IMR-90 (cell line): ENCODE results near the gene ARID4B. TPM values are rescaled to one million over a fixed set of nuclear protein-coding genes. Genes with fewer than 3 reads are reported as not detected.

Experiments
- ATAC-seq: fragments of 200-7000 bp; cut with Tn5 transposase; 2 replicates; pipeline ENCODE4 v1.9.1; 2020; ENCODE audit warnings: low read depth, mild to moderate bottlenecking, moderate library complexity
- BruUV-seq: library from RNA; stranded (reverse); fragments of 400-500 nt; replicated peaks from 2 replicates; lab custom pipeline; 2021; lab: Mats Ljungman, UMichigan
- CTCF ChIA-PET: fragments of 300-600 bp; formaldehyde crosslinking; extraction: SDS; loops from one replicate; lab custom pipeline; 2021; ENCODE audit warnings: antibody characterized with exemption; lab: Yijun Ruan, JAX
- POLR2A ChIA-PET: fragments of 300-600 bp; sonication (Branson Sonifier 250); formaldehyde crosslinking; loops from one replicate; lab custom pipeline; 2022; ENCODE audit warnings: antibody characterized with exemption; ENCODE audit not compliant: unreplicated experiment; lab: Charles Lee
- DNase-seq: peaks from one replicate; pipeline ENCODE4 v3.0.0; 2013
- H2AFZ ChIP-seq: replicated peaks from 2 replicates; pipeline ENCODE3; 2013; ENCODE audit warnings: low read length, mild to moderate bottlenecking; ENCODE audit not compliant: poor library complexity
- H2AK5ac ChIP-seq: 2 replicates; pipeline ENCODE4 v1.6.1; 2013; ENCODE audit warnings: low read depth, low read length, inconsistent platforms
- H2AK9ac ChIP-seq: replicated peaks from 2 replicates; pipeline ENCODE3; 2013; ENCODE audit warnings: mild to moderate bottlenecking, low read depth, low read length, moderate library complexity; ENCODE audit not compliant: poor library complexity
- H2BK120ac ChIP-seq: 2 replicates; pipeline ENCODE4 v1.6.1; 2013; ENCODE audit warnings: low read depth, low read length, inconsistent platforms
- H2BK15ac ChIP-seq: 3 replicates; pipeline ENCODE4 v1.6.1; 2013; ENCODE audit warnings: low read depth, low read length, inconsistent platforms
- H2BK20ac ChIP-seq: 2 replicates; pipeline ENCODE4 v1.6.1; 2013; ENCODE audit warnings: low read depth, mild to moderate bottlenecking, inconsistent platforms, low read length, moderate library complexity
- H2BK5ac ChIP-seq: 2 replicates; pipeline ENCODE4 v1.6.1; 2013; ENCODE audit warnings: mild to moderate bottlenecking, low read depth, low read length, inconsistent platforms; ENCODE audit not compliant: poor library complexity, severe bottlenecking
- H3K14ac ChIP-seq: replicated peaks from 2 replicates; pipeline ENCODE4 v1.6.1; 2013; ENCODE audit warnings: low read depth, low read length, inconsistent platforms
- H3K18ac ChIP-seq: 2 replicates; pipeline ENCODE4 v1.6.1; 2013; ENCODE audit warnings: low read depth, low read length, control low read depth
- H3K23ac ChIP-seq: 2 replicates; pipeline ENCODE4 v1.6.1; 2013; ENCODE audit warnings: low read depth, low read length, inconsistent platforms
- H3K27ac ChIP-seq: 2 replicates; pipeline ENCODE4 v1.5.1; 2013; ENCODE audit warnings: mild to moderate bottlenecking, control low read depth, low read length; ENCODE audit not compliant: insufficient read depth
- H3K27me3 ChIP-seq: 2 replicates; pipeline ENCODE4 v1.6.1; 2013; ENCODE audit warnings: low read length; ENCODE audit not compliant: control insufficient read depth, insufficient read depth
- H3K36me3 ChIP-seq: 2 replicates; pipeline ENCODE4 v1.6.1; 2013; ENCODE audit warnings: low read length, mixed read lengths; ENCODE audit not compliant: control insufficient read depth, insufficient read depth
- H3K4ac ChIP-seq: 2 replicates; pipeline ENCODE4 v1.6.1; 2013; ENCODE audit warnings: low read depth, low read length, inconsistent platforms
- H3K4me1 ChIP-seq: 2 replicates; pipeline ENCODE4 v1.6.1; 2013; ENCODE audit warnings: low read length, mixed read lengths; ENCODE audit not compliant: control insufficient read depth, insufficient read depth
- H3K4me2 ChIP-seq: 2 replicates; pipeline ENCODE4 v1.6.1; 2013; ENCODE audit warnings: low read depth, mild to moderate bottlenecking, control low read depth, low read length, moderate library complexity
- H3K4me3 ChIP-seq: 2 replicates; pipeline ENCODE4 v1.5.1; 2013; ENCODE audit warnings: low read depth, mild to moderate bottlenecking, control low read depth, low read length, moderate library complexity; ENCODE audit not compliant: insufficient read depth
- H3K56ac ChIP-seq: 2 replicates; pipeline ENCODE4 v1.6.1; 2013; ENCODE audit warnings: low read length, inconsistent platforms; ENCODE audit not compliant: insufficient read depth; ENCODE audit errors: extremely low read depth
- H3K79me1 ChIP-seq, 2 experiments: 2 replicates each; pipeline ENCODE4 v1.6.1; 2013; ENCODE audit warnings: low read length in 2 of 2, inconsistent platforms in 1 of 2, low read depth in 1 of 2
- H3K9ac ChIP-seq: 2 replicates; pipeline ENCODE4 v1.6.1; 2013; ENCODE audit warnings: low read depth, low read length, control low read depth
- H3K9me1 ChIP-seq: 2 replicates; pipeline ENCODE4 v1.6.1; 2013; ENCODE audit warnings: low read length, inconsistent platforms; ENCODE audit not compliant: insufficient read depth
- H3K9me3 ChIP-seq: 2 replicates; pipeline ENCODE4 v1.6.1; 2013; ENCODE audit warnings: low read length; ENCODE audit not compliant: control insufficient read depth, insufficient read depth
- H4K20me1 ChIP-seq: 2 replicates; pipeline ENCODE4 v1.6.1; 2013; ENCODE audit warnings: low read length, inconsistent platforms; ENCODE audit not compliant: insufficient read depth
- H4K5ac ChIP-seq: 2 replicates; pipeline ENCODE4 v1.6.1; 2013; ENCODE audit warnings: mild to moderate bottlenecking, low read depth, low read length, control low read depth
- H4K8ac ChIP-seq, 2 experiments: 2 replicates each; pipeline ENCODE4 v1.6.1; 2013; ENCODE audit warnings: low read depth in 2 of 2, low read length in 2 of 2, control low read depth in 1 of 2, inconsistent platforms in 1 of 2
- H4K91ac ChIP-seq: 2 replicates; pipeline ENCODE4 v1.6.1; 2013; ENCODE audit warnings: low read depth, low read length, inconsistent platforms; ENCODE audit not compliant: insufficient read depth
- BHLHE40 ChIP-seq: fragments of 150-350 bp; IDR thresholded peaks from 2 replicates; pipeline ENCODE4 v1.6.1; 2016; ENCODE audit warnings: mild to moderate bottlenecking, low read depth, low read length
- CEBPB ChIP-seq: IDR thresholded peaks from 2 replicates; pipeline ENCODE4 v1.6.1; 2012; ENCODE audit warnings: low read depth, low read length, improper control_type of control experiment
- FOS ChIP-seq: fragments of 150-350 bp; IDR thresholded peaks from 2 replicates; pipeline ENCODE4 v1.6.1; 2016; ENCODE audit warnings: low read depth, low read length
- MAFK ChIP-seq: IDR thresholded peaks from 2 replicates; pipeline ENCODE4 v1.6.1; 2012; ENCODE audit warnings: low read depth, low read length, improper control_type of control experiment
- MAZ ChIP-seq: IDR thresholded peaks from 2 replicates; pipeline ENCODE4 v1.6.1; 2012; ENCODE audit warnings: low read depth, mild to moderate bottlenecking, low read length, improper control_type of control experiment, moderate library complexity, borderline replicate concordance
- MXI1 ChIP-seq: IDR thresholded peaks from 2 replicates; pipeline ENCODE4 v1.6.1; 2012; ENCODE audit warnings: low read depth, mild to moderate bottlenecking, low read length, moderate library complexity, borderline replicate concordance
- NFE2L2 ChIP-seq: fragments of 150-350 bp; IDR thresholded peaks from 2 replicates; pipeline ENCODE4 v1.6.1; 2016; ENCODE audit warnings: low read depth, mild to moderate bottlenecking, low read length
- POLR2A ChIP-seq: IDR thresholded peaks from 2 replicates; pipeline ENCODE4 v1.6.1; 2012; ENCODE audit warnings: mild to moderate bottlenecking, low read depth, low read length
- RAD21 ChIP-seq: IDR thresholded peaks from 2 replicates; pipeline ENCODE4 v1.6.1; 2012; ENCODE audit warnings: low read length, improper control_type of control experiment
- RCOR1 ChIP-seq: IDR thresholded peaks from 2 replicates; pipeline ENCODE4 v1.6.1; 2012; ENCODE audit warnings: mild to moderate bottlenecking, low read length, improper control_type of control experiment; ENCODE audit not compliant: insufficient replicate concordance
- RFX5 ChIP-seq: IDR thresholded peaks from 2 replicates; pipeline ENCODE4 v1.8.0; 2012; ENCODE audit warnings: low read depth, mild to moderate bottlenecking, low read length, moderate library complexity
- WGBS, 2 experiments: methylation state at CpG; one replicate each; pipeline versions ENCODE4 v1.1.5 to v1.1.7; 2013; ENCODE audit warnings: missing lambda C conversion rate in 2 of 2; ENCODE audit not compliant: insufficient read length in 1 of 2; ENCODE audit errors: extremely low coverage in 2 of 2; 5-methylcytosine and 5-hydroxymethylcytosine counted together
- dilution Hi-C: fragments of 300-500 bp; cut with HindIII; formaldehyde crosslinking; loops from one replicate; pipeline ENCODE4 v1.14.3; 2018; ENCODE audit warnings: low sequenced_read_pairs; ENCODE audit not compliant: unreplicated experiment
- in situ Hi-C: fragments of 300-500 bp; cut with MboI; formaldehyde crosslinking; loops from 3 replicates; pipeline ENCODE4 v1.14.3; 2019; ENCODE audit warnings: low sequenced_read_pairs, inconsistent platforms, mixed read lengths
- intact Hi-C: fragments of 100-400 bp; cut with micrococcal nuclease; formaldehyde crosslinking; loops from 2 replicates; pipeline ENCODE4 v1.10.0; 2022
- polyA plus RNA-seq, 3 experiments: library from polyadenylated mRNA; depleted of rRNA; stranded (reverse); fragments of >200 nt; gene quantifications; 2 replicates each; pipeline ENCODE4 v1.2.3, GENCODE V29; 2012; ENCODE audit warnings: low replicate concordance in 1 of 3
- total RNA-seq: library from RNA; depleted of rRNA; stranded (reverse); fragments of >200 nt; gene quantifications from 2 replicates; pipeline ENCODE4 v1.2.3, GENCODE V29; 2012
- TF ChIP-seq, protein P1 (sequence below): fragments of 150-350 bp; IDR thresholded peaks from 2 replicates; pipeline ENCODE4 v1.6.1; 2016; ENCODE audit warnings: low read depth, mild to moderate bottlenecking, low read length, moderate library complexity, borderline replicate concordance
- TF ChIP-seq, protein P2 (sequence below): conservative IDR thresholded peaks from 2 replicates; pipeline ENCODE4 v1.5.1; 2012; ENCODE audit warnings: mild to moderate bottlenecking, low read depth, low read length, improper control_type of control experiment
- TF ChIP-seq, protein P3 (sequence below): fragments of 150-350 bp; IDR thresholded peaks from 2 replicates; pipeline ENCODE4 v1.6.1; 2017; ENCODE audit warnings: mild to moderate bottlenecking, antibody characterized with exemption, low read length, low read depth

ARID4B gene
- total and polyA plus RNA-seq, 2 of the 4 experiments (the other 2 are of a cell fraction), result 8.5 to 16.0 TPM

DNA sequence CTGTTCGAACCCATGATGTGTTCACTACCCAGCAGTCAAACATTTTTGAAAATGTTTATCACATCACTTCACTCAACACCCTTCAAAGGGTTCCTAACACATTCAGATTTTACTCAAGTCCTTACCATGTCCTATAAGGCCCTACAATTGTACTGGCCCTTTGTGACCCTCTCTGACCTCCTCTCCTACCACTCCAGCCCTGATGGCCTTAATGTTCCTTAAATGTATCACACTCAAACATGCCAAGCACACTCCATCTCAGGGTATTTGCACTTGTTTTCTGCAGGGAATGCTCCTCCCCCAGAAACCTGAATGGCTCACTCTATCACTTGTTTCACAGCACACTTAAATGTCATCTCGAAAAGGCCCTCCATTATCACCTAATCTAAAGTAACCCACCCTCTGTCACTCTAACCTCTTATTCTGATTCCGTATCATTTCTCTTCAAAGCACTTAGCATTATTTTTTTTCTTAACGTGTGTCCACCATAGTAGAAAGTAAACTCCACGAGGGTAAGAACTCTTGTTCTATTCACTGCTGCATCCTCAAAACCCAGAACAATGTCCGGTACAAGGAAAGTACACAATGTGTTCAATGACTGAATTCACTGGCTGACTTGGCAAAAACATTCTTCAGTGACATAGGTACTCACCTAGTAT lies 7.3 kb downstream of the ARID4B start:
- Histone ChIP-seq H3K9me1 (peaks cover 8% of the 10 kb centered on the region), H3K4me1 (no peaks in the 10 kb centered on the region), H2BK20ac (no peak overlapping the region), H2BK5ac (no peak overlapping the region), H3K18ac (no peak overlapping the region), H4K5ac (no peak overlapping the region), H3K9me3 (no peaks in the 10 kb centered on the region), H3K23ac (peak overlapping the region; percentile 29; the same call in 1 of the 2 replicates), H3K9ac (no peak overlapping the region), H2BK15ac (no peak overlapping the region), H2AK5ac (no peak overlapping the region), H3K27me3 (no peaks in the 10 kb centered on the region), H2BK120ac (no peak overlapping the region), H3K79me1 (peaks cover 0 to 56% of the 10 kb centered on the region in 2 experiments; a peak in 2 of 4 replicates), H3K4me2 (no peak overlapping the region), H4K91ac (no peak overlapping the region), H3K36me3 (peaks cover 8% of the 10 kb centered on the region), H3K56ac (no peak overlapping the region), H4K20me1 (peaks cover 92% of the 10 kb centered on the region), H3K4me3 (no peak overlapping the region), H2AK9ac (no peak overlapping the region), H3K14ac (no peak overlapping the region), H4K8ac (no peak overlapping the region), H3K4ac (no peak overlapping the region), H2AFZ (no peak overlapping the region), H3K27ac (no peak overlapping the region)
- WGBS, 2 experiments, result 88% methylated on average over 6 of the region's 6 CpGs; no CpG with 5 or more reads in 1 of the 2 experiments
- ChIA-PET POLR2A (no interaction called here), CTCF (no interaction called here)
- TF ChIP-seq, protein P1, sequence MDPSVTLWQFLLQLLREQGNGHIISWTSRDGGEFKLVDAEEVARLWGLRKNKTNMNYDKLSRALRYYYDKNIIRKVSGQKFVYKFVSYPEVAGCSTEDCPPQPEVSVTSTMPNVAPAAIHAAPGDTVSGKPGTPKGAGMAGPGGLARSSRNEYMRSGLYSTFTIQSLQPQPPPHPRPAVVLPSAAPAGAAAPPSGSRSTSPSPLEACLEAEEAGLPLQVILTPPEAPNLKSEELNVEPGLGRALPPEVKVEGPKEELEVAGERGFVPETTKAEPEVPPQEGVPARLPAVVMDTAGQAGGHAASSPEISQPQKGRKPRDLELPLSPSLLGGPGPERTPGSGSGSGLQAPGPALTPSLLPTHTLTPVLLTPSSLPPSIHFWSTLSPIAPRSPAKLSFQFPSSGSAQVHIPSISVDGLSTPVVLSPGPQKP, result no peak
- TF ChIP-seq, protein P2, sequence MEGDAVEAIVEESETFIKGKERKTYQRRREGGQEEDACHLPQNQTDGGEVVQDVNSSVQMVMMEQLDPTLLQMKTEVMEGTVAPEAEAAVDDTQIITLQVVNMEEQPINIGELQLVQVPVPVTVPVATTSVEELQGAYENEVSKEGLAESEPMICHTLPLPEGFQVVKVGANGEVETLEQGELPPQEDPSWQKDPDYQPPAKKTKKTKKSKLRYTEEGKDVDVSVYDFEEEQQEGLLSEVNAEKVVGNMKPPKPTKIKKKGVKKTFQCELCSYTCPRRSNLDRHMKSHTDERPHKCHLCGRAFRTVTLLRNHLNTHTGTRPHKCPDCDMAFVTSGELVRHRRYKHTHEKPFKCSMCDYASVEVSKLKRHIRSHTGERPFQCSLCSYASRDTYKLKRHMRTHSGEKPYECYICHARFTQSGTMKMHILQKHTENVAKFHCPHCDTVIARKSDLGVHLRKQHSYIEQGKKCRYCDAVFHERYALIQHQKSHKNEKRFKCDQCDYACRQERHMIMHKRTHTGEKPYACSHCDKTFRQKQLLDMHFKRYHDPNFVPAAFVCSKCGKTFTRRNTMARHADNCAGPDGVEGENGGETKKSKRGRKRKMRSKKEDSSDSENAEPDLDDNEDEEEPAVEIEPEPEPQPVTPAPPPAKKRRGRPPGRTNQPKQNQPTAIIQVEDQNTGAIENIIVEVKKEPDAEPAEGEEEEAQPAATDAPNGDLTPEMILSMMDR, result no peak
- TF ChIP-seq MXI1 (no peak), MAZ (no peak), RFX5 (no peak), RCOR1 (no peak), FOS (no peak), POLR2A (no peak), CEBPB (no peak), RAD21 (no peak), NFE2L2 (no peak), BHLHE40 (no peak), MAFK (no peak)
- TF ChIP-seq, protein P3, sequence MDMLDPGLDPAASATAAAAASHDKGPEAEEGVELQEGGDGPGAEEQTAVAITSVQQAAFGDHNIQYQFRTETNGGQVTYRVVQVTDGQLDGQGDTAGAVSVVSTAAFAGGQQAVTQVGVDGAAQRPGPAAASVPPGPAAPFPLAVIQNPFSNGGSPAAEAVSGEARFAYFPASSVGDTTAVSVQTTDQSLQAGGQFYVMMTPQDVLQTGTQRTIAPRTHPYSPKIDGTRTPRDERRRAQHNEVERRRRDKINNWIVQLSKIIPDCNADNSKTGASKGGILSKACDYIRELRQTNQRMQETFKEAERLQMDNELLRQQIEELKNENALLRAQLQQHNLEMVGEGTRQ, result no peak
- intact Hi-C loops (no loop called here), in situ Hi-C loops (no loop called here), dilution Hi-C loops (no loop called here)
- no TSS peak for BruUV-seq
- no peak for DNase-seq
- ATAC-seq, result no peak
